Upper lobe of left lung (tissue), 4 donors: ENCODE results near the gene EEF1AKMT4.

ENCODE experiments used
- CTCF ChIP-seq, 6 experiments: fragments of 450-650 bp in 4 of 6; fragments of 200-600 bp in 2 of 6; sonication (generic) in 2 of 6; IDR thresholded peaks; one replicate each; pipeline ENCODE4 v1.5.1; 2016 to 2019; ENCODE audit warnings: antibody characterized with exemption in 6 of 6
- EP300 ChIP-seq, 4 donors: sonication (generic); formaldehyde crosslinking; IDR thresholded peaks; one replicate each; pipeline ENCODE4 v1.5.1; 2017; ENCODE audit warnings: antibody characterized with exemption in 4 of 4, control low read depth in 2 of 4
- POLR2A ChIP-seq, 4 donors: fragments of 450-650 bp; IDR thresholded peaks; one replicate each; pipeline ENCODE4 v1.5.1; 2016 to 2017; ENCODE audit warnings: antibody characterized with exemption in 4 of 4, mild to moderate bottlenecking in 2 of 4
- POLR2AphosphoS5 ChIP-seq, 2 donors: sonication (generic); formaldehyde crosslinking; IDR thresholded peaks; one replicate each; pipeline ENCODE4 v1.5.1; 2017; ENCODE audit warnings: antibody characterized with exemption in 2 of 2

GRCh38 chr3:184237211-184237610 is 12.3 kb upstream of the EEF1AKMT4 start:
- TF ChIP-seq POLR2A (IDR thresholded peaks at IDR 0.05) (no peak), CTCF (IDR thresholded peaks at IDR 0.05) (no peak), EP300 (IDR thresholded peaks at IDR 0.05) (no peak), POLR2AphosphoS5 (IDR thresholded peaks at IDR 0.05) (no peak)
